OCI-LY1 (cell line): ENCODE results near the gene KBTBD8.

Experiments
- H2AFZ ChIP-seq: fragments of 200-600 bp; sonication (generic), shearing (Covaris generic); 2 replicates; pipeline ENCODE4 v1.6.0; 2014; ENCODE audit warnings: antibody characterized with exemption, mild to moderate bottlenecking, low read length
- H3F3A ChIP-seq: fragments of 200-600 bp; sonication (generic), shearing (Covaris generic); 2 replicates; pipeline ENCODE4 v1.6.0; 2014; ENCODE audit warnings: mild to moderate bottlenecking, antibody characterized with exemption, low read length, moderate library complexity; ENCODE audit not compliant: insufficient read depth
- H3K27ac ChIP-seq: fragments of 200-600 bp; sonication (generic); 2 replicates; pipeline ENCODE4 v1.5.1; 2014; ENCODE audit warnings: low read length, mixed run types, mild to moderate bottlenecking, low read depth; ENCODE audit not compliant: poor library complexity, severe bottlenecking
- H3K27me3 ChIP-seq: fragments of 200-600 bp; sonication (generic); 2 replicates; pipeline ENCODE4 v1.6.0; 2014; ENCODE audit warnings: antibody characterized with exemption, mild to moderate bottlenecking, low read length, moderate library complexity; ENCODE audit not compliant: insufficient read depth
- H3K36me3 ChIP-seq: fragments of 200-600 bp; sonication (generic); 2 replicates; pipeline ENCODE4 v1.6.1; 2014; ENCODE audit warnings: mild to moderate bottlenecking, antibody characterized with exemption, low read length, moderate library complexity, mixed read lengths; ENCODE audit not compliant: insufficient read depth
- H3K4me1 ChIP-seq: fragments of 200-600 bp; sonication (generic); 2 replicates; pipeline ENCODE4 v1.5.1; 2014; ENCODE audit warnings: mild to moderate bottlenecking, low read length, moderate library complexity; ENCODE audit not compliant: insufficient read depth, severe bottlenecking
- H3K4me2 ChIP-seq: fragments of 200-600 bp; sonication (generic), shearing (Covaris generic); 2 replicates; pipeline ENCODE4 v1.6.1; 2014; ENCODE audit warnings: low read length
- H3K4me3 ChIP-seq: fragments of 200-600 bp; sonication (generic); 2 replicates; pipeline ENCODE4 v1.5.1; 2014; ENCODE audit warnings: low read length, low read depth, mild to moderate bottlenecking, mixed read lengths; ENCODE audit not compliant: poor library complexity, severe bottlenecking
- H3K79me2 ChIP-seq: fragments of 200-600 bp; shearing (Covaris generic); 2 replicates; pipeline ENCODE4 v1.6.1; 2016; ENCODE audit warnings: mixed run types, low read length, mixed read lengths; ENCODE audit not compliant: insufficient read depth
- H3K9ac ChIP-seq: fragments of 200-600 bp; sonication (generic), shearing (Covaris generic); 2 replicates; pipeline ENCODE4 v1.6.1; 2014; ENCODE audit warnings: mild to moderate bottlenecking, low read length, mixed read lengths
- H3K9me2 ChIP-seq: fragments of 200-600 bp; sonication (generic), shearing (Covaris generic); 2 replicates; pipeline ENCODE4 v1.6.1; 2014; ENCODE audit warnings: low read depth, mild to moderate bottlenecking, low read length, mixed read lengths
- H3K9me3 ChIP-seq: fragments of 200-600 bp; shearing (Covaris generic); 2 replicates; pipeline ENCODE4 v1.6.1; 2014; ENCODE audit warnings: low read length, mixed read lengths
- H4K20me1 ChIP-seq: fragments of 200-600 bp; sonication (generic), shearing (Covaris generic); 2 replicates; pipeline ENCODE4 v1.6.0; 2016; ENCODE audit warnings: mild to moderate bottlenecking, low read length; ENCODE audit not compliant: insufficient read depth
- EZH2 ChIP-seq: fragments of 200-600 bp; sonication (generic), shearing (Covaris generic); IDR thresholded peaks from 2 replicates; pipeline ENCODE4 v1.8.0; 2017; ENCODE audit warnings: borderline replicate concordance, mixed run types, mild to moderate bottlenecking, antibody characterized with exemption, low read length, moderate library complexity, mixed read lengths
- TF ChIP-seq, protein P1 (sequence below): fragments of 200-600 bp; sonication (generic), shearing (Covaris generic); IDR thresholded peaks from 2 replicates; pipeline ENCODE4 v1.5.1; 2017; ENCODE audit warnings: mild to moderate bottlenecking, antibody characterized with exemption, low read length, moderate library complexity, mixed read lengths

The KBTBD8 gene

GRCh38 chr3:66957367-66957766, 40.7 kb upstream of the KBTBD8 start:
- Histone ChIP-seq H3K9ac (no peak overlapping the region), H3K9me2 (no peaks in the 10 kb centered on the region), H2AFZ (no peak overlapping the region), H3K79me2 (no peaks in the 10 kb centered on the region), H3K4me3 (no peak overlapping the region), H3F3A (no peaks in the 10 kb centered on the region), H4K20me1 (no peaks in the 10 kb centered on the region), H3K36me3 (no peaks in the 10 kb centered on the region), H3K27ac (no peak overlapping the region), H3K9me3 (no peaks in the 10 kb centered on the region), H3K4me1 (no peaks in the 10 kb centered on the region), H3K27me3 (no peaks in the 10 kb centered on the region), H3K4me2 (no peak overlapping the region)
- TF ChIP-seq, protein P1, sequence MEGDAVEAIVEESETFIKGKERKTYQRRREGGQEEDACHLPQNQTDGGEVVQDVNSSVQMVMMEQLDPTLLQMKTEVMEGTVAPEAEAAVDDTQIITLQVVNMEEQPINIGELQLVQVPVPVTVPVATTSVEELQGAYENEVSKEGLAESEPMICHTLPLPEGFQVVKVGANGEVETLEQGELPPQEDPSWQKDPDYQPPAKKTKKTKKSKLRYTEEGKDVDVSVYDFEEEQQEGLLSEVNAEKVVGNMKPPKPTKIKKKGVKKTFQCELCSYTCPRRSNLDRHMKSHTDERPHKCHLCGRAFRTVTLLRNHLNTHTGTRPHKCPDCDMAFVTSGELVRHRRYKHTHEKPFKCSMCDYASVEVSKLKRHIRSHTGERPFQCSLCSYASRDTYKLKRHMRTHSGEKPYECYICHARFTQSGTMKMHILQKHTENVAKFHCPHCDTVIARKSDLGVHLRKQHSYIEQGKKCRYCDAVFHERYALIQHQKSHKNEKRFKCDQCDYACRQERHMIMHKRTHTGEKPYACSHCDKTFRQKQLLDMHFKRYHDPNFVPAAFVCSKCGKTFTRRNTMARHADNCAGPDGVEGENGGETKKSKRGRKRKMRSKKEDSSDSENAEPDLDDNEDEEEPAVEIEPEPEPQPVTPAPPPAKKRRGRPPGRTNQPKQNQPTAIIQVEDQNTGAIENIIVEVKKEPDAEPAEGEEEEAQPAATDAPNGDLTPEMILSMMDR, result no peak
- no peak for TF ChIP-seq EZH2

DNA sequence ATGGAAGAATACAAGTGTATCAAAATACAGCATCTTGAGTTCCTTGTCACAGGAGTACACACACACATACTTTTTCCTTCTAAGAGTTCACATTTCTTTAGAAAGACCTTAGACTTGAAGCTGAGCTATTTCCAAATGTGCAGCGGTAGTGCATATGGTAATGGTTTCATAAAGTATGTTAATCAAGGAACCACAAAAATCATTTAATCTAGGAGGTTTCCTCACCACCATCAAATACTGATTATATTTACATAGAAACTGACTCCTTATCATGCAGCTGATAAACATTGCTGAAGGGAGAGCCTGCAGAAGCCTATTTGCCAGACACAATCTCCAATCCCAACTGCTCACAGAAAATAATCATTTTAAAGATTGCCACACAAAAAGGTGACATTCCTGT, 40.0 kb upstream of the KBTBD8 start:
- Histone ChIP-seq H3K4me1 (no peaks in the 10 kb centered on the region), H3K4me3 (no peak overlapping the region), H3K4me2 (no peak overlapping the region), H4K20me1 (no peaks in the 10 kb centered on the region), H3K27me3 (no peaks in the 10 kb centered on the region), H3F3A (no peaks in the 10 kb centered on the region), H2AFZ (no peak overlapping the region), H3K36me3 (no peaks in the 10 kb centered on the region), H3K9ac (no peak overlapping the region), H3K27ac (no peak overlapping the region), H3K79me2 (no peaks in the 10 kb centered on the region), H3K9me2 (no peaks in the 10 kb centered on the region), H3K9me3 (no peaks in the 10 kb centered on the region)
- TF ChIP-seq EZH2, result no peak

GRCh38 chr3:66962664-66963063, 35.4 kb upstream of the KBTBD8 start:
- H3F3A ChIP-seq, result no peaks in the 10 kb centered on the region
- TF ChIP-seq, protein P1, result no peak
- no peak for TF ChIP-seq EZH2
- no peak overlapping the region for H3K27ac ChIP-seq
- no peaks in the 10 kb centered on the region for H3K9me2 ChIP-seq
- no peaks in the 10 kb centered on the region for H3K36me3 ChIP-seq
- no peaks in the 10 kb centered on the region for H3K9me3 ChIP-seq
- H4K20me1 ChIP-seq, result no peaks in the 10 kb centered on the region
- no peaks in the 10 kb centered on the region for H3K4me1 ChIP-seq
- H3K27me3 ChIP-seq, result no peaks in the 10 kb centered on the region
- H3K79me2 ChIP-seq, result no peaks in the 10 kb centered on the region
- H3K4me2 ChIP-seq, result no peak overlapping the region
- H3K4me3 ChIP-seq, result no peak overlapping the region
- no peak overlapping the region for H2AFZ ChIP-seq
- H3K9ac ChIP-seq, result no peak overlapping the region

DNA sequence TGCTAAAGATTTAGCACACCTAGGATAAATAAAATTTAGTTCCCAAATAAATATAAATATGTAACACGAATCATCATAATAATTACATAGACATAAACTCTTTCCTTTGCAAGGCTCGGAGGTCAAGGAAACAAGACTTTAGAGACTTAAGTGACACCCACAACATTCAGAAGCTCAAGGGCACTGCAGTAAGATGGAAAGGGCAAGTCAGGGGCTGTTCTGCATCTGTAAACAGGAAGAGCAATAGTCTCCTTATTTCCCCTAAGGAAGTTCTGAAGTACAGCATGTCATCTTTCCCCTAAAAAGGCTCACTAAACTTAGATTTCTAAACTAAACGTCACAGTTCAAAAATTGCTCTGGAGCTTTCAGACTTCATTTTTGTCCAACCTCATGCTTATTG, 26.9 kb upstream of the KBTBD8 start:
- H3K79me2 ChIP-seq, result no peaks in the 10 kb centered on the region
- TF ChIP-seq EZH2, result no peak
- TF ChIP-seq, protein P1, result no peak
- no peaks in the 10 kb centered on the region for H3K36me3 ChIP-seq
- peaks cover 11% of the 10 kb centered on the region for H3K4me1 ChIP-seq
- no peak overlapping the region for H3K27ac ChIP-seq
- H3K9me3 ChIP-seq, result no peaks in the 10 kb centered on the region
- no peak overlapping the region for H3K9ac ChIP-seq
- no peaks in the 10 kb centered on the region for H3F3A ChIP-seq
- H3K9me2 ChIP-seq, result no peaks in the 10 kb centered on the region
- H2AFZ ChIP-seq, result no peak overlapping the region
- no peak overlapping the region for H3K4me3 ChIP-seq
- no peaks in the 10 kb centered on the region for H4K20me1 ChIP-seq
- H3K27me3 ChIP-seq, result no peaks in the 10 kb centered on the region
- H3K4me2 ChIP-seq, result no peak overlapping the region
